ENCODE measurements around the gene TMEM258.

GRCh38 chr11:61771985-61772455, 20.4 kb downstream of the TMEM258 start:
- no peak for TF ChIP-seq EZH2 (IDR thresholded peaks at IDR 0.05; ENCODE audit: insufficient read depth, poor library complexity, severe bottlenecking)
- no peak for TF ChIP-seq EZH2phosphoT487 (IDR thresholded peaks at IDR 0.05; ENCODE audit: insufficient read depth, low read depth)
